Mesenchymal stem cell (in vitro differentiated cells and primary cell): ENCODE measurements around the gene TTLL9.
A peak's percentile ranks its signal among the peaks of the same experiment; 100 is the strongest.

Source experiments
- DNase-seq: peaks from one replicate; pipeline ENCODE4 v3.0.0-alpha.2; 2013
- H2AFZ ChIP-seq: one replicate; pipeline ENCODE4 v1.6.1; 2013; ENCODE audit warnings: low read depth, mild to moderate bottlenecking, control low read depth, inconsistent platforms, low read length, moderate library complexity
- H2AK5ac ChIP-seq: 2 replicates; pipeline ENCODE4 v1.6.1; 2013; ENCODE audit warnings: low read length, moderate library complexity, mild to moderate bottlenecking, inconsistent platforms; ENCODE audit not compliant: severe bottlenecking
- H2BK120ac ChIP-seq: one replicate; pipeline ENCODE4 v1.6.1; 2013; ENCODE audit warnings: low read depth, mild to moderate bottlenecking, inconsistent platforms, low read length, moderate library complexity
- H2BK12ac ChIP-seq, 2 experiments: one replicate each; pipeline ENCODE4 v1.6.1; 2013; ENCODE audit warnings: inconsistent platforms in 2 of 2, low read length in 2 of 2, mild to moderate bottlenecking in 2 of 2, moderate library complexity in 2 of 2, control low read depth in 1 of 2
- H2BK15ac ChIP-seq: one replicate; pipeline ENCODE4 v1.6.1; 2013; ENCODE audit warnings: mild to moderate bottlenecking, low read depth, inconsistent platforms; ENCODE audit not compliant: poor library complexity, severe bottlenecking
- H2BK5ac ChIP-seq: 2 replicates; pipeline ENCODE4 v1.6.1; 2013; ENCODE audit warnings: low read depth, mild to moderate bottlenecking, low read length, control low read depth, inconsistent platforms; ENCODE audit not compliant: poor library complexity, severe bottlenecking
- H3K14ac ChIP-seq, 2 experiments: one replicate each; pipeline ENCODE4 v1.6.1; 2013; ENCODE audit warnings: inconsistent platforms in 2 of 2, low read length in 2 of 2, control low read depth in 1 of 2, mild to moderate bottlenecking in 1 of 2, moderate library complexity in 1 of 2
- H3K18ac ChIP-seq, 2 experiments: one replicate each; pipeline ENCODE4 v1.6.1; 2013; ENCODE audit warnings: inconsistent platforms in 2 of 2, low read length in 2 of 2, control low read depth in 1 of 2, low read depth in 1 of 2, mild to moderate bottlenecking in 1 of 2
- H3K23ac ChIP-seq, 2 experiments: one replicate each; pipeline ENCODE4 v1.6.1; 2013; ENCODE audit warnings: inconsistent platforms in 2 of 2, low read length in 2 of 2, mild to moderate bottlenecking in 2 of 2, moderate library complexity in 2 of 2, control low read depth in 1 of 2
- H3K27ac ChIP-seq: 2 replicates; pipeline ENCODE4 v1.5.1; 2013; ENCODE audit warnings: mild to moderate bottlenecking, moderate library complexity, low read length, control low read depth, inconsistent platforms; ENCODE audit not compliant: poor library complexity, severe bottlenecking
- H3K27me3 ChIP-seq, 2 experiments: 2 replicates each; pipeline versions ENCODE4 v1.6.1 to v1.7.0; 2013; ENCODE audit warnings: low read length in 2 of 2, mild to moderate bottlenecking in 2 of 2, moderate library complexity in 2 of 2, control low read depth in 1 of 2, inconsistent platforms in 1 of 2; ENCODE audit not compliant: control insufficient read depth in 1 of 2, insufficient read depth in 1 of 2
- H3K36me3 ChIP-seq, 2 experiments: 2 replicates each; pipeline versions ENCODE4 v1.6.1 to v1.7.0; 2013; ENCODE audit warnings: low read length in 2 of 2, control low read depth in 1 of 2, inconsistent platforms in 1 of 2, low read depth in 1 of 2, mild to moderate bottlenecking in 1 of 2; ENCODE audit not compliant: insufficient read depth in 2 of 2, control insufficient read depth in 1 of 2
- H3K4ac ChIP-seq, 2 experiments: one replicate each; pipeline ENCODE4 v1.6.1; 2013; ENCODE audit warnings: inconsistent platforms in 2 of 2, low read length in 2 of 2, mild to moderate bottlenecking in 2 of 2, moderate library complexity in 2 of 2, control low read depth in 1 of 2, low read depth in 1 of 2
- H3K4me1 ChIP-seq: 2 replicates; pipeline ENCODE4 v1.6.1; 2013; ENCODE audit warnings: low read depth, low read length, control low read depth; ENCODE audit not compliant: control insufficient read depth, insufficient read depth
- H3K4me2 ChIP-seq: 2 replicates; pipeline ENCODE4 v1.6.1; 2013; ENCODE audit warnings: low read length, mild to moderate bottlenecking, inconsistent platforms; ENCODE audit not compliant: poor library complexity, severe bottlenecking
- H3K4me3 ChIP-seq, 2 experiments: 2 replicates each; pipeline versions ENCODE4 v1.5.1 to v1.7.0; 2013; ENCODE audit warnings: low read length in 2 of 2, mild to moderate bottlenecking in 2 of 2, control low read depth in 1 of 2, low read depth in 1 of 2; ENCODE audit not compliant: insufficient read depth in 1 of 2
- H3K79me1 ChIP-seq: replicated peaks from 2 replicates; pipeline ENCODE4 v1.6.1; 2013; ENCODE audit warnings: mild to moderate bottlenecking, control low read depth, low read length, inconsistent platforms; ENCODE audit not compliant: poor library complexity, severe bottlenecking
- H3K9ac ChIP-seq: 2 replicates; pipeline ENCODE4 v1.7.0; 2013; ENCODE audit warnings: mild to moderate bottlenecking, low read length, moderate library complexity
- H3K9me3 ChIP-seq: 2 replicates; pipeline ENCODE4 v1.7.0; 2013; ENCODE audit warnings: mild to moderate bottlenecking, low read length; ENCODE audit not compliant: control insufficient read depth
- H4K8ac ChIP-seq: one replicate; pipeline ENCODE4 v1.6.1; 2013; ENCODE audit warnings: inconsistent platforms, mild to moderate bottlenecking, low read length, moderate library complexity
- H4K91ac ChIP-seq: one replicate; pipeline ENCODE4 v1.6.1; 2013; ENCODE audit warnings: mild to moderate bottlenecking, low read length, inconsistent platforms
- WGBS: methylation state at CpG from one replicate; pipeline ENCODE4 v1.1.7; 2013; ENCODE audit warnings: mixed read lengths; 5-methylcytosine and 5-hydroxymethylcytosine counted together

TTLL9 gene

GRCh38 chr20:31909253-31910070 lies 39.0 kb downstream of the TTLL9 start:
- H2BK5ac ChIP-seq = no peak overlapping the region
- H2AK5ac ChIP-seq = no peak overlapping the region

GRCh38 chr20:31910071-31910803 lies 39.8 kb downstream of the TTLL9 start:
- no peak overlapping the region for H3K14ac ChIP-seq
- no peak for DNase-seq
- no peak overlapping the region for H3K23ac ChIP-seq
- no peak overlapping the region for H2BK12ac ChIP-seq
- H2AK5ac ChIP-seq = no peak overlapping the region
- H3K18ac ChIP-seq = no peak overlapping the region
- H2AFZ ChIP-seq = no peak overlapping the region
- no peak overlapping the region for H4K8ac ChIP-seq
- H3K9ac ChIP-seq = no peak overlapping the region
- no peaks in the 10 kb centered on the region for H3K36me3 ChIP-seq
- no peak overlapping the region for H3K4me2 ChIP-seq
- H3K79me1 ChIP-seq = no peaks in the 10 kb centered on the region
- H4K91ac ChIP-seq = no peak overlapping the region
- no peak overlapping the region for H2BK15ac ChIP-seq
- no peaks in the 10 kb centered on the region for H3K9me3 ChIP-seq
- H2BK120ac ChIP-seq = no peak overlapping the region
- peaks cover 43 to 59% of the 10 kb centered on the region in 2 experiments for H3K27me3 ChIP-seq
- no peaks in the 10 kb centered on the region for H3K4me1 ChIP-seq
- H2BK5ac ChIP-seq = no peak overlapping the region
- H3K27ac ChIP-seq = no peak overlapping the region
- H3K4me3 ChIP-seq = no peak overlapping the region
- H3K4ac ChIP-seq = no peak overlapping the region
- 83% methylated on average over 4 of the region's 4 CpGs for WGBS

More at GRCh38 chr20:31909253-31910070, 39.0 kb downstream of the TTLL9 start:
- Histone ChIP-seq H3K27ac (no peak overlapping the region), H3K18ac (no peak overlapping the region), H3K79me1 (no peaks in the 10 kb centered on the region), H4K91ac (no peak overlapping the region), H2BK15ac (no peak overlapping the region), H3K14ac (no peak overlapping the region), H3K4me3 (no peak overlapping the region), H3K9me3 (no peaks in the 10 kb centered on the region), H2BK12ac (no peak overlapping the region), H3K4me2 (no peak overlapping the region), H3K4me1 (no peaks in the 10 kb centered on the region), H2AFZ (no peak overlapping the region), H3K23ac (no peak overlapping the region), H3K4ac (no peak overlapping the region), H3K9ac (no peak overlapping the region), H3K36me3 (no peaks in the 10 kb centered on the region), H4K8ac (no peak overlapping the region), H3K27me3 (peaks cover 39 to 54% of the 10 kb centered on the region in 2 experiments), H2BK120ac (no peak overlapping the region)
- no peak for DNase-seq
- 88% methylated on average over 17 of the region's 17 CpGs for WGBS

DNA sequence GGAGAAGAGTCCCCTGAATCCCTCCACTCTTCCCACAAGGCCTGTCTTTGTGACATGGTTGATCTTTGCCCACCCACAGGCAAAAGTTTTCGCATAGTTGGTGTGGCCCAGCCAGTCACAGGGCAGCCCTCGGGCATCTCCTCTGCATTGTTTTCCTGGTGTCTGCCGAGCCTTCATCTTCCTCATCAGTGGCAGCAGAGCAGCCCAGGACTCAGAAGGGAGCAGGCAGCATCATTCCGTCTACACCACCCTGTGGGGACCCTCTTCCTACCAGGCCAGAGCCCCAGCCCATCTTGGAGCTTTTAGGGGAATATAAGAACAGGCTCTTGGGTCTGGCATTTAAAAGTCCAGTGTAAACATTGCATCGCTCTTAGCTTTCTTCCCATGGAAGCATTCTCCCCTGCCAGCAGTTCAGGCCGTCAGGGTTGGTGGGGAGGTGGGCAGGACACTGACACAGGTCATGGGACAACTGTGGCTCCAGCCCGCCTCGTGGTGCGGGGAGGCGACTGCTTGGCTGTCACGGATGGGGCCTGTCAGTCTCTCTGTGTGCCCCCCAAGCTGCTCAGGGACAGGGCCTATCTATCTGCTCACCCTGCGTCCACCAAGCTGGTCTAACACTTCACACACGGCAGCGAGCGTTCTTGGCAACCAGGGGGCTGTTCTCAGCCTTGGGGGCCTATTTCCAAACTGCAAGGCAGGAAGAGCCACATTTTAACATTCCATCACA lies 43.2 kb downstream of the TTLL9 start:
- H3K36me3 ChIP-seq = no peaks in the 10 kb centered on the region
- no peak overlapping the region for H3K23ac ChIP-seq
- no peak overlapping the region for H3K27ac ChIP-seq
- H4K91ac ChIP-seq = no peak overlapping the region
- H2BK15ac ChIP-seq = no peak overlapping the region
- no peak overlapping the region for H2BK12ac ChIP-seq
- WGBS = 81% methylated on average over 15 of the region's 15 CpGs
- H3K27me3 ChIP-seq = peaks cover 63 to 84% of the 10 kb centered on the region in 2 experiments
- H3K4me1 ChIP-seq = no peaks in the 10 kb centered on the region
- H3K79me1 ChIP-seq = no peaks in the 10 kb centered on the region
- no peak overlapping the region for H3K4me2 ChIP-seq
- no peak overlapping the region for H2BK120ac ChIP-seq
- no peak overlapping the region for H3K18ac ChIP-seq
- no peak overlapping the region for H3K9ac ChIP-seq
- peak overlapping the region in 1 of 2 experiments; percentile 61 for H3K14ac ChIP-seq
- no peak for DNase-seq
- H2AFZ ChIP-seq = no peak overlapping the region
- no peak overlapping the region for H4K8ac ChIP-seq
- no peak overlapping the region for H2BK5ac ChIP-seq
- no peak overlapping the region for H2AK5ac ChIP-seq
- no peak overlapping the region for H3K4ac ChIP-seq
- no peaks in the 10 kb centered on the region for H3K9me3 ChIP-seq
- H3K4me3 ChIP-seq = no peak overlapping the region

DNA sequence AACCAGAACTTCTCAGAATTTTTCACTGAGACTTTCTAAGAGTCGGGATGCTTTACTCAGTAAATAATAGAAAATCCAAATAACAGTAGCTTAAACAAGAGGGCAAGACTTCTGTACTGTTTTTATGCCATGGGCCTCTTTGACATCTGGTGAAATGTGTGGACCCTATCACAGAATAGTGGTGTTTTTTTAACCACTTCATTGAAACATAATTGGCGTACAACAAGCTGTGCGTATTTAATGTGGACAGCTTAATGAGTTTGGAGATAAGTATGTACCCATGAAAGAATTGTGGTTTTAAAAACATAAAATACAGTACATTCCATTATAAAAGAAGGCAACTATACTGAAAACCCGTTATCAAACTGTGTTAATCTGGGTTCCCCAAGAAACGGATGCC lies 43.7 kb downstream of the TTLL9 start:
- Histone ChIP-seq H4K91ac (no peak overlapping the region), H3K79me1 (no peaks in the 10 kb centered on the region), H2BK120ac (no peak overlapping the region), H2AK5ac (no peak overlapping the region), H3K9ac (no peak overlapping the region), H4K8ac (no peak overlapping the region), H3K4me1 (no peaks in the 10 kb centered on the region), H2BK15ac (no peak overlapping the region), H2AFZ (no peak overlapping the region), H2BK12ac (no peak overlapping the region), H3K4ac (no peak overlapping the region), H3K9me3 (no peaks in the 10 kb centered on the region), H2BK5ac (no peak overlapping the region), H3K4me3 (no peak overlapping the region), H3K23ac (no peak overlapping the region), H3K27ac (no peak overlapping the region), H3K14ac (no peak overlapping the region), H3K18ac (no peak overlapping the region), H3K27me3 (peaks cover 66 to 87% of the 10 kb centered on the region in 2 experiments), H3K4me2 (no peak overlapping the region), H3K36me3 (no peaks in the 10 kb centered on the region)
- 78% methylated on average over 4 of the region's 5 CpGs for WGBS
- no peak for DNase-seq
